ENCODE results near the gene TUBA4A. TPM values are rescaled to one million over a fixed set of nuclear protein-coding genes. Genes with fewer than 3 reads are reported as not detected.
A peak's percentile ranks its signal among the peaks of the same experiment; 100 is the strongest.

Gene TUBA4A
- total and polyA plus RNA-seq, 2 donors: 4.8 to 41.9 TPM

GRCh38 chr2:219223831-219224610 is 29.7 kb downstream of the TUBA4A start:
- H3K4me3 ChIP-seq (ENCODE audit: low read depth, low read length): no peak overlapping the region
- no peak for DNase-seq (ENCODE audit: extremely low spot score)
- H3K36me3 ChIP-seq (ENCODE audit: insufficient read depth): peaks cover 4% of the 10 kb centered on the region
- no peak overlapping the region for H3K27ac ChIP-seq (ENCODE audit: low read depth)
- peaks cover 4% of the 10 kb centered on the region for H3K4me1 ChIP-seq (ENCODE audit: insufficient read depth)
- WGBS: 93% methylated on average over 31 of the region's 31 CpGs

- H3K4me1 ChIP-seq (ENCODE audit: insufficient read depth): peaks cover 4% of the 10 kb centered on the region
- WGBS: 92% methylated on average over 16 of the region's 16 CpGs
- H3K36me3 ChIP-seq (ENCODE audit: insufficient read depth): peaks cover 4% of the 10 kb centered on the region
- DNase-seq (ENCODE audit: extremely low spot score): no peak
- no peak overlapping the region for H3K27ac ChIP-seq (ENCODE audit: low read depth)
- no peak overlapping the region for H3K4me3 ChIP-seq (ENCODE audit: low read depth, low read length)
These were observed 31.7 kb downstream of the TUBA4A start for GRCh38 chr2:219221957-219222518.

- H3K4me1 ChIP-seq (ENCODE audit: insufficient read depth): peaks cover 4% of the 10 kb centered on the region
- no peak overlapping the region for H3K27ac ChIP-seq (ENCODE audit: low read depth)
- H3K36me3 ChIP-seq (ENCODE audit: insufficient read depth): peaks cover 6% of the 10 kb centered on the region
- WGBS: 90% methylated on average over 19 of the region's 19 CpGs
- no peak for DNase-seq (ENCODE audit: extremely low spot score)
- H3K4me3 ChIP-seq (ENCODE audit: low read depth, low read length): no peak overlapping the region
These were observed 32.9 kb downstream of the TUBA4A start for GRCh38 chr2:219220652-219221402.

GRCh38 chr2:219219784-219220532 is 33.8 kb downstream of the TUBA4A start:
- Histone ChIP-seq H3K36me3 (ENCODE audit: insufficient read depth) (peaks cover 6% of the 10 kb centered on the region), H3K4me1 (ENCODE audit: insufficient read depth) (peaks cover 4% of the 10 kb centered on the region), H3K4me3 (ENCODE audit: low read depth, low read length) (no peak overlapping the region), H3K27ac (ENCODE audit: low read depth) (no peak overlapping the region)
- 87% methylated on average over 18 of the region's 18 CpGs for WGBS
- no peak for DNase-seq (ENCODE audit: extremely low spot score)

GRCh38 chr2:219218732-219219701 is 34.7 kb downstream of the TUBA4A start, which contains the start of gene ABCB6:
TSS of gene ABCB6 (minus strand) at chr2:219218958. CDS start at chr2:219218673, 285 bp downstream.
- H3K27ac ChIP-seq (ENCODE audit: low read depth): peak within 1 kb of the TSS; percentile 71
- WGBS: 5% methylated on average over 71 of the region's 71 CpGs
- H3K4me1 ChIP-seq (ENCODE audit: insufficient read depth): peaks cover 4% of the 10 kb centered on the region
- peaks cover 6% of the 10 kb centered on the region for H3K36me3 ChIP-seq (ENCODE audit: insufficient read depth)
- peak; percentile 95 for DNase-seq (ENCODE audit: extremely low spot score)
- H3K4me3 ChIP-seq (ENCODE audit: low read depth, low read length): peak within 1 kb of the TSS; percentile 44

- Histone ChIP-seq H3K4me1 (ENCODE audit: insufficient read depth) (peaks cover 4% of the 10 kb centered on the region), H3K4me3 (ENCODE audit: low read depth, low read length) (peak overlapping the region; percentile 44), H3K36me3 (ENCODE audit: insufficient read depth) (peaks cover 6% of the 10 kb centered on the region), H3K27ac (ENCODE audit: low read depth) (peak overlapping the region; percentile 71)
- WGBS: under 1% methylated on average over 37 of the region's 37 CpGs
- DNase-seq (ENCODE audit: extremely low spot score): no peak
These were observed 35.4 kb downstream of the TUBA4A start for GRCh38 chr2:219218217-219218731.

GRCh38 chr2:219216535-219216915 is 37.2 kb downstream of the TUBA4A start:
- Histone ChIP-seq H3K4me1 (ENCODE audit: insufficient read depth) (peaks cover 4% of the 10 kb centered on the region), H3K4me3 (ENCODE audit: low read depth, low read length) (no peak overlapping the region), H3K36me3 (ENCODE audit: insufficient read depth) (peaks cover 6% of the 10 kb centered on the region), H3K27ac (ENCODE audit: low read depth) (no peak overlapping the region)
- 93% methylated on average over 6 of the region's 6 CpGs for WGBS
- no peak for DNase-seq (ENCODE audit: extremely low spot score)

GRCh38 chr2:219215871-219216534 is 37.7 kb downstream of the TUBA4A start:
- H3K36me3 ChIP-seq (ENCODE audit: insufficient read depth): peaks cover 6% of the 10 kb centered on the region
- H3K4me1 ChIP-seq (ENCODE audit: insufficient read depth): peaks cover 4% of the 10 kb centered on the region
- no peak overlapping the region for H3K4me3 ChIP-seq (ENCODE audit: low read depth, low read length)
- H3K27ac ChIP-seq (ENCODE audit: low read depth): no peak overlapping the region
- no peak for DNase-seq (ENCODE audit: extremely low spot score)
- 90% methylated on average over 27 of the region's 27 CpGs for WGBS

GRCh38 chr2:219214786-219215185 is 38.9 kb downstream of the TUBA4A start:
- peaks cover 2% of the 10 kb centered on the region for H3K36me3 ChIP-seq (ENCODE audit: insufficient read depth)

GRCh38 chr2:219214141-219214540 is 39.6 kb downstream of the TUBA4A start:
- no peak for DNase-seq (ENCODE audit: extremely low spot score)
- Histone ChIP-seq H3K4me1 (ENCODE audit: insufficient read depth) (no peaks in the 10 kb centered on the region), H3K4me3 (ENCODE audit: low read depth, low read length) (no peak overlapping the region), H3K36me3 (ENCODE audit: insufficient read depth) (peaks cover 4% of the 10 kb centered on the region), H3K27ac (ENCODE audit: low read depth) (no peak overlapping the region)
- WGBS: 96% methylated on average over 15 of the region's 15 CpGs

More at GRCh38 chr2:219214786-219215185, 38.9 kb downstream of the TUBA4A start:
- no peak overlapping the region for H3K4me3 ChIP-seq (ENCODE audit: low read depth, low read length)
- peaks cover 4% of the 10 kb centered on the region for H3K4me1 ChIP-seq (ENCODE audit: insufficient read depth)
- no peak overlapping the region for H3K27ac ChIP-seq (ENCODE audit: low read depth)
- WGBS: 91% methylated on average over 6 of the region's 6 CpGs
- DNase-seq (ENCODE audit: extremely low spot score): no peak

GRCh38 chr2:219213486-219214071 is 40.1 kb downstream of the TUBA4A start:
- no peak overlapping the region for H3K27ac ChIP-seq (ENCODE audit: low read depth)
- no peak for DNase-seq (ENCODE audit: extremely low spot score)
- H3K4me1 ChIP-seq (ENCODE audit: insufficient read depth): no peaks in the 10 kb centered on the region
- peaks cover 4% of the 10 kb centered on the region for H3K36me3 ChIP-seq (ENCODE audit: insufficient read depth)
- WGBS: 93% methylated on average over 10 of the region's 10 CpGs
- no peak overlapping the region for H3K4me3 ChIP-seq (ENCODE audit: low read depth, low read length)

Data from urinary bladder (tissue), 4 donors.